Mesenchymal stem cell (in vitro differentiated cells and primary cell): Measurements from ENCODE around the gene ATAD3A.
A peak's percentile ranks its signal among the peaks of the same experiment; 100 is the strongest.
"Not testable (repeated sequence)": the region's sequence is repeated elsewhere in the genome, so short reads cannot be mapped to it uniquely, and the experiment has no call there.

Experiments used
- DNase-seq: peaks from one replicate; pipeline ENCODE4 v3.0.0-alpha.2; 2013
- H2AFZ ChIP-seq: one replicate; pipeline ENCODE4 v1.6.1; 2013; ENCODE audit warnings: low read depth, mild to moderate bottlenecking, control low read depth, inconsistent platforms, low read length, moderate library complexity
- H2AK5ac ChIP-seq: 2 replicates; pipeline ENCODE4 v1.6.1; 2013; ENCODE audit warnings: low read length, moderate library complexity, mild to moderate bottlenecking, inconsistent platforms; ENCODE audit not compliant: severe bottlenecking
- H2BK120ac ChIP-seq: one replicate; pipeline ENCODE4 v1.6.1; 2013; ENCODE audit warnings: low read depth, mild to moderate bottlenecking, inconsistent platforms, low read length, moderate library complexity
- H2BK12ac ChIP-seq, 2 experiments: one replicate each; pipeline ENCODE4 v1.6.1; 2013; ENCODE audit warnings: inconsistent platforms in 2 of 2, low read length in 2 of 2, mild to moderate bottlenecking in 2 of 2, moderate library complexity in 2 of 2, control low read depth in 1 of 2
- H2BK15ac ChIP-seq: one replicate; pipeline ENCODE4 v1.6.1; 2013; ENCODE audit warnings: mild to moderate bottlenecking, low read depth, inconsistent platforms; ENCODE audit not compliant: poor library complexity, severe bottlenecking
- H2BK5ac ChIP-seq: 2 replicates; pipeline ENCODE4 v1.6.1; 2013; ENCODE audit warnings: low read depth, mild to moderate bottlenecking, low read length, control low read depth, inconsistent platforms; ENCODE audit not compliant: poor library complexity, severe bottlenecking
- H3K14ac ChIP-seq, 2 experiments: one replicate each; pipeline ENCODE4 v1.6.1; 2013; ENCODE audit warnings: inconsistent platforms in 2 of 2, low read length in 2 of 2, control low read depth in 1 of 2, mild to moderate bottlenecking in 1 of 2, moderate library complexity in 1 of 2
- H3K18ac ChIP-seq, 2 experiments: one replicate each; pipeline ENCODE4 v1.6.1; 2013; ENCODE audit warnings: inconsistent platforms in 2 of 2, low read length in 2 of 2, control low read depth in 1 of 2, low read depth in 1 of 2, mild to moderate bottlenecking in 1 of 2
- H3K23ac ChIP-seq, 2 experiments: one replicate each; pipeline ENCODE4 v1.6.1; 2013; ENCODE audit warnings: inconsistent platforms in 2 of 2, low read length in 2 of 2, mild to moderate bottlenecking in 2 of 2, moderate library complexity in 2 of 2, control low read depth in 1 of 2
- H3K27ac ChIP-seq: 2 replicates; pipeline ENCODE4 v1.5.1; 2013; ENCODE audit warnings: mild to moderate bottlenecking, moderate library complexity, low read length, control low read depth, inconsistent platforms; ENCODE audit not compliant: poor library complexity, severe bottlenecking
- H3K27me3 ChIP-seq, 2 experiments: 2 replicates each; pipeline versions ENCODE4 v1.6.1 to v1.7.0; 2013; ENCODE audit warnings: low read length in 2 of 2, mild to moderate bottlenecking in 2 of 2, moderate library complexity in 2 of 2, control low read depth in 1 of 2, inconsistent platforms in 1 of 2; ENCODE audit not compliant: control insufficient read depth in 1 of 2, insufficient read depth in 1 of 2
- H3K36me3 ChIP-seq, 2 experiments: 2 replicates each; pipeline versions ENCODE4 v1.6.1 to v1.7.0; 2013; ENCODE audit warnings: low read length in 2 of 2, control low read depth in 1 of 2, inconsistent platforms in 1 of 2, low read depth in 1 of 2, mild to moderate bottlenecking in 1 of 2; ENCODE audit not compliant: insufficient read depth in 2 of 2, control insufficient read depth in 1 of 2
- H3K4ac ChIP-seq, 2 experiments: one replicate each; pipeline ENCODE4 v1.6.1; 2013; ENCODE audit warnings: inconsistent platforms in 2 of 2, low read length in 2 of 2, mild to moderate bottlenecking in 2 of 2, moderate library complexity in 2 of 2, control low read depth in 1 of 2, low read depth in 1 of 2
- H3K4me1 ChIP-seq: 2 replicates; pipeline ENCODE4 v1.6.1; 2013; ENCODE audit warnings: low read depth, low read length, control low read depth; ENCODE audit not compliant: control insufficient read depth, insufficient read depth
- H3K4me2 ChIP-seq: 2 replicates; pipeline ENCODE4 v1.6.1; 2013; ENCODE audit warnings: low read length, mild to moderate bottlenecking, inconsistent platforms; ENCODE audit not compliant: poor library complexity, severe bottlenecking
- H3K4me3 ChIP-seq, 2 experiments: 2 replicates each; pipeline versions ENCODE4 v1.5.1 to v1.7.0; 2013; ENCODE audit warnings: low read length in 2 of 2, mild to moderate bottlenecking in 2 of 2, control low read depth in 1 of 2, low read depth in 1 of 2; ENCODE audit not compliant: insufficient read depth in 1 of 2
- H3K79me1 ChIP-seq: replicated peaks from 2 replicates; pipeline ENCODE4 v1.6.1; 2013; ENCODE audit warnings: mild to moderate bottlenecking, control low read depth, low read length, inconsistent platforms; ENCODE audit not compliant: poor library complexity, severe bottlenecking
- H3K9ac ChIP-seq: 2 replicates; pipeline ENCODE4 v1.7.0; 2013; ENCODE audit warnings: mild to moderate bottlenecking, low read length, moderate library complexity
- H3K9me3 ChIP-seq: 2 replicates; pipeline ENCODE4 v1.7.0; 2013; ENCODE audit warnings: mild to moderate bottlenecking, low read length; ENCODE audit not compliant: control insufficient read depth
- H4K8ac ChIP-seq: one replicate; pipeline ENCODE4 v1.6.1; 2013; ENCODE audit warnings: inconsistent platforms, mild to moderate bottlenecking, low read length, moderate library complexity
- H4K91ac ChIP-seq: one replicate; pipeline ENCODE4 v1.6.1; 2013; ENCODE audit warnings: mild to moderate bottlenecking, low read length, inconsistent platforms
- WGBS: methylation state at CpG from one replicate; pipeline ENCODE4 v1.1.7; 2013; ENCODE audit warnings: mixed read lengths; 5-methylcytosine and 5-hydroxymethylcytosine counted together

The ATAD3A gene

GRCh38 chr1:1526476-1526875 is 14.5 kb downstream of the ATAD3A start:
- WGBS: 96% methylated on average over 4 of the region's 21 CpGs

GRCh38 chr1:1527092-1527816 is 15.3 kb downstream of the ATAD3A start:
- Histone ChIP-seq H3K36me3 (peaks cover 30 to 84% of the 10 kb centered on the region in 2 experiments), H2BK15ac (no peak overlapping the region), H3K9me3 (peaks cover 11% of the 10 kb centered on the region), H2BK12ac (no peak overlapping the region), H3K4me2 (no peak overlapping the region), H4K91ac (no peak overlapping the region), H3K27ac (no peak overlapping the region), H3K4me1 (no peaks in the 10 kb centered on the region), H3K27me3 (no peaks in the 10 kb centered on the region), H3K4me3 (no peak overlapping the region), H2AK5ac (no peak overlapping the region), H4K8ac (no peak overlapping the region), H3K9ac (no peak overlapping the region), H3K23ac (no peak overlapping the region), H3K79me1 (peaks cover 29% of the 10 kb centered on the region), H3K14ac (no peak overlapping the region), H3K4ac (no peak overlapping the region), H2BK120ac (no peak overlapping the region), H3K18ac (no peak overlapping the region), H2BK5ac (no peak overlapping the region), H2AFZ (peak overlapping the region; percentile 59)
- WGBS: 95% methylated on average over 30 of the region's 31 CpGs
- DNase-seq: no peak

More at GRCh38 chr1:1526476-1526875, 14.5 kb downstream of the ATAD3A start:
- H2BK120ac ChIP-seq, H3K27me3 ChIP-seq, H3K18ac ChIP-seq, H3K4me3 ChIP-seq, H3K27ac ChIP-seq, H2BK5ac ChIP-seq, H3K9ac ChIP-seq, DNase-seq, H2AK5ac ChIP-seq, H3K23ac ChIP-seq, H3K4me2 ChIP-seq, H2BK12ac ChIP-seq, H4K8ac ChIP-seq, H2AFZ ChIP-seq, H2BK15ac ChIP-seq, H3K9me3 ChIP-seq, H3K4ac ChIP-seq, H3K14ac ChIP-seq, H4K91ac ChIP-seq, H3K4me1 ChIP-seq: not testable (repeated sequence)
- Histone ChIP-seq H3K79me1 (peaks cover 32% of the 10 kb centered on the region), H3K36me3 (peaks cover 35 to 91% of the 10 kb centered on the region in 2 experiments)

- Histone ChIP-seq H3K4me3 (no peak overlapping the region), H2BK15ac (no peak overlapping the region), H3K18ac (no peak overlapping the region), H3K36me3 (peaks cover 30 to 83% of the 10 kb centered on the region in 2 experiments), H3K4me1 (no peaks in the 10 kb centered on the region), H2AFZ (no peak overlapping the region), H3K9ac (no peak overlapping the region), H3K27me3 (no peaks in the 10 kb centered on the region), H3K4me2 (no peak overlapping the region), H4K91ac (peak overlapping the region; percentile 61), H3K9me3 (peaks cover 15% of the 10 kb centered on the region), H3K4ac (no peak overlapping the region), H2BK120ac (no peak overlapping the region), H3K23ac (no peak overlapping the region), H2AK5ac (no peak overlapping the region), H2BK12ac (no peak overlapping the region), H4K8ac (no peak overlapping the region), H2BK5ac (no peak overlapping the region), H3K79me1 (peaks cover 24% of the 10 kb centered on the region), H3K27ac (no peak overlapping the region), H3K14ac (no peak overlapping the region)
- 98% methylated on average over 29 of the region's 37 CpGs for WGBS
- no peak for DNase-seq
These were observed 16.6 kb downstream of the ATAD3A start for GRCh38 chr1:1528301-1529267.

- H3K23ac ChIP-seq: no peak overlapping the region
- no peak overlapping the region for H2BK5ac ChIP-seq
- H3K4me3 ChIP-seq: no peak overlapping the region
- H3K27ac ChIP-seq: no peak overlapping the region
- H3K9ac ChIP-seq: no peak overlapping the region
- no peak overlapping the region for H3K4me2 ChIP-seq
- no peak overlapping the region for H3K18ac ChIP-seq
- peaks cover 15% of the 10 kb centered on the region for H3K9me3 ChIP-seq
- no peak overlapping the region for H4K91ac ChIP-seq
- 98% methylated on average over 15 of the region's 18 CpGs for WGBS
- H2BK120ac ChIP-seq: no peak overlapping the region
- no peaks in the 10 kb centered on the region for H3K4me1 ChIP-seq
- no peak overlapping the region for H2AFZ ChIP-seq
- H2AK5ac ChIP-seq: no peak overlapping the region
- H3K27me3 ChIP-seq: no peaks in the 10 kb centered on the region
- no peak overlapping the region for H2BK15ac ChIP-seq
- no peak overlapping the region for H3K4ac ChIP-seq
- H3K14ac ChIP-seq: no peak overlapping the region
- no peak overlapping the region for H4K8ac ChIP-seq
- H3K79me1 ChIP-seq: peaks cover 22% of the 10 kb centered on the region
- peaks cover 32 to 83% of the 10 kb centered on the region in 2 experiments for H3K36me3 ChIP-seq
- no peak for DNase-seq
- H2BK12ac ChIP-seq: no peak overlapping the region
These were observed 17.4 kb downstream of the ATAD3A start for GRCh38 chr1:1529321-1529720.
